Measurements from ENCODE around the gene BAIAP2L2.
A peak's percentile ranks its signal among the peaks of the same experiment; 100 is the strongest.

Gene BAIAP2L2

GRCh38 chr22:38108561-38109319 lies 1.7 kb downstream of the BAIAP2L2 start:
- Histone ChIP-seq H3K4me1 (no peaks in the 10 kb centered on the region), H3K27me3 (ENCODE audit: low read depth) (no peaks in the 10 kb centered on the region), H3K4me3 (no peak overlapping the region), H3K9me3 (no peaks in the 10 kb centered on the region), H3K36me3 (replicated peaks) (no peaks in the 10 kb centered on the region)
- in situ Hi-C loops (cut with MboI; ENCODE audit: low sequenced_read_pairs), result no loop called here
- no peak for DNase-seq (ENCODE audit: low spot score in 2 of 2)

- H3K4me1 ChIP-seq, result no peaks in the 10 kb centered on the region
- no peak for DNase-seq (ENCODE audit: low spot score in 2 of 2)
- in situ Hi-C loops (cut with MboI; ENCODE audit: low sequenced_read_pairs), result no loop called here
- no peak overlapping the region for H3K4me3 ChIP-seq
- H3K36me3 ChIP-seq (replicated peaks), result no peaks in the 10 kb centered on the region
- H3K9me3 ChIP-seq, result no peaks in the 10 kb centered on the region
- no peaks in the 10 kb centered on the region for H3K27me3 ChIP-seq (ENCODE audit: low read depth)
These were observed 2.6 kb downstream of the BAIAP2L2 start for GRCh38 chr22:38107692-38108515.

GRCh38 chr22:38106814-38107578 lies 3.5 kb downstream of the BAIAP2L2 start:
- Histone ChIP-seq H3K36me3 (replicated peaks) (no peaks in the 10 kb centered on the region), H3K9me3 (no peaks in the 10 kb centered on the region), H3K4me1 (no peaks in the 10 kb centered on the region), H3K4me3 (no peak overlapping the region), H3K27me3 (ENCODE audit: low read depth) (no peaks in the 10 kb centered on the region)
- no peak for DNase-seq (ENCODE audit: low spot score in 2 of 2)
- in situ Hi-C loops (cut with MboI; ENCODE audit: low sequenced_read_pairs), result no loop called here

- no peaks in the 10 kb centered on the region for H3K9me3 ChIP-seq
- H3K27me3 ChIP-seq (ENCODE audit: low read depth), result no peaks in the 10 kb centered on the region
- H3K36me3 ChIP-seq (replicated peaks), result no peaks in the 10 kb centered on the region
- DNase-seq (ENCODE audit: low spot score in 2 of 2), result peak in 1 of 2 experiments; percentile 40
- in situ Hi-C loops (cut with MboI; ENCODE audit: low sequenced_read_pairs), result no loop called here
- H3K4me3 ChIP-seq, result no peak overlapping the region
- no peaks in the 10 kb centered on the region for H3K4me1 ChIP-seq
These were observed 6.4 kb downstream of the BAIAP2L2 start for GRCh38 chr22:38104084-38104483.

GRCh38 chr22:38103641-38104040 lies 6.8 kb downstream of the BAIAP2L2 start:
- Histone ChIP-seq H3K4me3 (no peak overlapping the region), H3K27me3 (ENCODE audit: low read depth) (no peaks in the 10 kb centered on the region), H3K36me3 (replicated peaks) (no peaks in the 10 kb centered on the region), H3K4me1 (no peaks in the 10 kb centered on the region), H3K9me3 (no peaks in the 10 kb centered on the region)
- in situ Hi-C loops (cut with MboI; ENCODE audit: low sequenced_read_pairs), result no loop called here
- no peak for DNase-seq (ENCODE audit: low spot score in 2 of 2)

- in situ Hi-C loops (cut with MboI; ENCODE audit: low sequenced_read_pairs), result no loop called here
- no peaks in the 10 kb centered on the region for H3K9me3 ChIP-seq
- H3K27me3 ChIP-seq (ENCODE audit: low read depth), result no peaks in the 10 kb centered on the region
- no peak for DNase-seq (ENCODE audit: low spot score in 2 of 2)
- H3K36me3 ChIP-seq (replicated peaks), result no peaks in the 10 kb centered on the region
- no peak overlapping the region for H3K4me3 ChIP-seq
- H3K4me1 ChIP-seq, result no peaks in the 10 kb centered on the region
These were observed 11.9 kb downstream of the BAIAP2L2 start for GRCh38 chr22:38098410-38099249.

GRCh38 chr22:38097557-38098409 lies 12.7 kb downstream of the BAIAP2L2 start:
- in situ Hi-C loops (cut with MboI; ENCODE audit: low sequenced_read_pairs), result no loop called here
- no peak overlapping the region for H3K4me3 ChIP-seq
- H3K4me1 ChIP-seq, result no peaks in the 10 kb centered on the region
- DNase-seq (ENCODE audit: low spot score in 2 of 2), result no peak
- no peaks in the 10 kb centered on the region for H3K36me3 ChIP-seq (replicated peaks)
- H3K27me3 ChIP-seq (ENCODE audit: low read depth), result no peaks in the 10 kb centered on the region
- no peaks in the 10 kb centered on the region for H3K9me3 ChIP-seq

- no peaks in the 10 kb centered on the region for H3K27me3 ChIP-seq (ENCODE audit: low read depth)
- DNase-seq (ENCODE audit: low spot score in 2 of 2), result no peak
- in situ Hi-C loops (cut with MboI; ENCODE audit: low sequenced_read_pairs), result no loop called here
- H3K4me1 ChIP-seq, result no peaks in the 10 kb centered on the region
- H3K4me3 ChIP-seq, result no peak overlapping the region
- H3K9me3 ChIP-seq, result no peaks in the 10 kb centered on the region
- H3K36me3 ChIP-seq (replicated peaks), result no peaks in the 10 kb centered on the region
These were observed 13.4 kb downstream of the BAIAP2L2 start for GRCh38 chr22:38097058-38097457.

- in situ Hi-C loops (cut with MboI; ENCODE audit: low sequenced_read_pairs), result no loop called here
- H3K9me3 ChIP-seq, result no peaks in the 10 kb centered on the region
- peaks cover 3% of the 10 kb centered on the region for H3K4me1 ChIP-seq
- no peak overlapping the region for H3K4me3 ChIP-seq
- no peak for DNase-seq (ENCODE audit: low spot score in 2 of 2)
- no peaks in the 10 kb centered on the region for H3K36me3 ChIP-seq (replicated peaks)
- H3K27me3 ChIP-seq (ENCODE audit: low read depth), result no peaks in the 10 kb centered on the region
These were observed 21.0 kb downstream of the BAIAP2L2 start for GRCh38 chr22:38089474-38089851.

- in situ Hi-C loops (cut with MboI; ENCODE audit: low sequenced_read_pairs), result no loop called here
- no peaks in the 10 kb centered on the region for H3K9me3 ChIP-seq
- no peaks in the 10 kb centered on the region for H3K36me3 ChIP-seq (replicated peaks)
- peaks cover 8% of the 10 kb centered on the region for H3K4me1 ChIP-seq
- DNase-seq (ENCODE audit: low spot score in 2 of 2), result no peak
- no peak overlapping the region for H3K4me3 ChIP-seq
- H3K27me3 ChIP-seq (ENCODE audit: low read depth), result no peaks in the 10 kb centered on the region
These were observed 21.6 kb downstream of the BAIAP2L2 start for GRCh38 chr22:38088629-38089473.

- in situ Hi-C loops (cut with MboI; ENCODE audit: low sequenced_read_pairs), result no loop called here
- no peaks in the 10 kb centered on the region for H3K9me3 ChIP-seq
- no peak for DNase-seq (ENCODE audit: low spot score in 2 of 2)
- H3K4me1 ChIP-seq, result peaks cover 10% of the 10 kb centered on the region
- H3K36me3 ChIP-seq (replicated peaks), result no peaks in the 10 kb centered on the region
- no peak overlapping the region for H3K4me3 ChIP-seq
- H3K27me3 ChIP-seq (ENCODE audit: low read depth), result no peaks in the 10 kb centered on the region
These were observed 22.6 kb downstream of the BAIAP2L2 start for GRCh38 chr22:38087855-38088254.

- Histone ChIP-seq H3K9me3 (no peaks in the 10 kb centered on the region), H3K27me3 (ENCODE audit: low read depth) (no peaks in the 10 kb centered on the region), H3K36me3 (replicated peaks) (no peaks in the 10 kb centered on the region), H3K4me1 (peaks cover 10% of the 10 kb centered on the region), H3K4me3 (no peak overlapping the region)
- no peak for DNase-seq (ENCODE audit: low spot score in 2 of 2)
- in situ Hi-C loops (cut with MboI; ENCODE audit: low sequenced_read_pairs), result no loop called here
These were observed 23.5 kb downstream of the BAIAP2L2 start for GRCh38 chr22:38086942-38087341.

Data from HAP-1 (cell line).